Activated CD4-positive, alpha-beta T cell treated with anti-CD3 and anti-CD28 coated beads for 4 hours (primary cell): Measurements from ENCODE around the gene CCKAR.
"Not testable (repeated sequence)": the region's sequence is repeated elsewhere in the genome, so short reads cannot be mapped to it uniquely, and the experiment has no call there.

Experiments
- DNase-seq, 2 donors: peaks; one replicate each; pipeline ENCODE4 v3.0.0-alpha.2; 2020

Gene CCKAR

GRCh38 chr4:26490111-26490959 lies at the start of gene CCKAR:
CCKAR (minus strand) TSS chr4:26490484; CDS start chr4:26490267, 217 bp downstream.
- no peak for DNase-seq

- no peak for DNase-seq
Measured at GRCh38 chr4:26533685-26534084, 43.4 kb upstream of the CCKAR start.

DNA sequence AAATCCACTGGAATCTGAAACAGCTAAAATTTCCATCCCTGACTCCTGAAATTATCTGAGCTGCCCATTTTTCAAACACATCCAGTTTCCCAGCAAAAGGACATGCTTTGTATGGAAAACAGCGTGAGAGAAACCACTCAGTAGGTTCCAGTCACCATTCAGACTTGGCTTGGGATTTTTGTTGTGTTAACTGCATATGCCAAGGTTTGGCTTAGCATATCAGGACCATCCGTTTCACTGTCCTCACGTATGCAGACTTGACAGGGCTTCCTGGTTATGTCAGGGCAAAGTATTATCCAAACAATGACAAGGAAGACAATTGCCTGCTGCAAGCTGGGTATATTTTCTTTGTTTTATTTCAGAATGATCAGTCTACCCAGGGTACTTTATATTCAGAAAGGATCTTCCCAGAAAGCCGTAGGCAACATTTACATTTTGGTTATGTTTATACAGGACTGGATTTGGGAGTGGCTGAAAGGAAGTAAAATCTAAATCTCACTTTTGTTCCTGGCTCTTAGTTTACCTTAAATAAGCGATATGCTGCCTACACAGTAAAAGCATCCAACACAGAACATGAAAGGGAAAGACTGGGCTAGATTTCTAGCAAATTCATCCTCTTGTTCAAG lies 41.3 kb upstream of the CCKAR start:
- no peak for DNase-seq

- no peak for DNase-seq
Measured at GRCh38 chr4:26530099-26530498, 39.8 kb upstream of the CCKAR start.

DNA sequence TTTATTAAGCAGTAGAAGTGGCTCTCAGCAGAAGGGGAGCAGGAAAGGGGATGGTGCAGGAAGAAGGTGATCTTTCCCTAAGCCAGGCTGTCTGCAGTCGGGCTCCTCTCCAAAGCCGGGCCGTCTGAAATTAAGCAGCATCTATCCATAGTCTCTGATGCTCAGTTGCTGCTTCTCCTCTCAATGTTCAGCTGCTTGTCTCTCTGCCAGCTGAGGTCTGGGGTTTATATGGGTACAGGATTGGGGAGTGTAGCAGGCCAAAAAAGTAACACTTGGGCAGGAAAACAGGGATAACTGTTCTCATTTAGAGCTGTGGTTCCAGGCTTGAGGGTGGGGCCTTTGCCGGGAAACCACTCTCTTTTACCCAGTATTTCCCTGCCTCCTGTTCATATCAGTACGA lies 39.2 kb upstream of the CCKAR start:
- no peak for DNase-seq

DNA sequence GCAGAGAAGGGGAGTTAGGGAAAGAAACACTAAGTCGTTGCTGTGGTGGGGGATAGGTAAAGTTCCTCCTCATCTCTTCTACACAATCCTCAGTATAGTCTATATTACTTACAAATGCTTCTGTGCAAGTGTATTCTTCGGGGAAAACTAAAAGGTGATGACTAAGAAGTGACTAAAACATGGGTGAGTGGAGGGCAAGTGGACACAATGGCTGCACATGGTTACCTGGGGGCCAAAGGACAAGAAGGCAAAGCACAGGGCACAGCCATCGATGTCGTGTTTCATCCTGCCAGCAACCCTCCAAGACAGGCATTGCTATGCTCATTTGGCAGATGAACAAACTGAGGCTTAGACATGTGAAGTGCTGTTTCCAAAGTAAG lies 35.5 kb upstream of the CCKAR start:
- DNase-seq, result no peak

DNA sequence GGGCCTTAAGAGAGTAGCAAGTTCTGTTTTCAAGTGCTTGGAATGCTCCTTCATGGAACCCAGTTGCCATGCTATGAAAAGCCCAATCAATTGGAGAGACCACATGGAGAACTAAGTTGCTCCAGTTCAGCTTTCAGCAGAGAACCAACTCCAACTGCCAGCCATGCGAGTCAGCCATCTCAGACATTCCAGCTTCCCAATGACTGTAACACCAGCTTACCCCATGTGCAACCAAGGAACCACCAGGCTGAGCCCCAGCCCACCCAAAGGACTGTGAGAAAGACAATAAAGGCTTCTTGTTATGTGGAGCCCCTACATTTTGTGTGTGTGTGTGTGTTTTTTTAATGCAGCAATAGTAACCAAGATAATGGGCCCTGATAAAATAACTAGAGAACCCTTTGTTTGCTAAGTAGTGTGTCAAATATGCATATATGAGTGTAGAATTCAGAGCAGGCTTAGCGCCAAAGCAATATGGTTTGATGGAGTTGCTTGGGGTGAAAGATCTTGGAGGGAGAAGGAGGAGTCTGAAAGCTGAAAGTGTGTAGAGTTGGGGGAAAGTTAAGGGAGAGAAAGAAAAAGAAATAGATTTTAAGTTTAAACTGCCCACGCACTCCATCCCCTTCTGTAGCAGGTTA lies 35.0 kb upstream of the CCKAR start:
- no peak for DNase-seq

DNA sequence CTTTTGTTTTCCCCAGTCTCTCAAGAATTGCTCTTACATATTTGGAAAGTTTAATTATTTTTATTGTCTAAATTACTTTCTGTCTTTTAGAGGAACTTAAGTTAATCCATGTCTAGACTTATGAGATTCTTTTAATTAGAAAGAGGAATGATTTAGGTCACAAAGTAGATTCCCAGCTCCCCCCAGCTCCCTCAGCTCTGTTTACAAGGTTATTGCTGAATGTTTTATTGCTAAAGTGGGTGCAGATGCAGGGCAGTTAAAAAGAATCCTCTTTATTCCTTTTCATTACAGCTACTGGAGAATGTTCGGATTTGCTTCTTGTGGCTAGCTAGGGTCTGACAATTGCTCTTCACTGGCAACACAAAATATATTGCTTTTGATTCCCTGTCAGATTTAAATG lies 33.7 kb upstream of the CCKAR start:
- no peak for DNase-seq

GRCh38 chr4:26522478-26522877 lies 32.2 kb upstream of the CCKAR start:
- no peak for DNase-seq

GRCh38 chr4:26520728-26521450 lies 30.6 kb upstream of the CCKAR start:
- no peak for DNase-seq

DNA sequence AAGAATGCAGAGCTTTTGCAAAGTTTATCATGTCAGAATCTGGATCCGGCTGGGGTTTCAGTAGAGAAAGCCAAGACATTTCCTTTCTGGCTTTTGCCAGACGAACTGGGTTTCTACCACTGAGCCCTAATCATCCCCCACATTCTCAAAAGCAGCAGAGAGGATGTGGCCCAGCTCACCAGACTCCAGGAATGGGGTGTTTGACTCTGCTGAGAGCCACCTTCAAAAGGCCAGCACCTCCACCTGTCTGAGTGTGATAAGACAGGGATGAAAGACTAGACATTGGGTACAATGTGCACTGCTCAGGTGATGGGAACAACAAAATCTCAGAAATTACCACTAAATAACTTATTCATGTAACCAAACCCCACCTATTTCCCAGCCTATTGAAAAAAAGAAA lies 25.7 kb upstream of the CCKAR start:
- no peak for DNase-seq

DNA sequence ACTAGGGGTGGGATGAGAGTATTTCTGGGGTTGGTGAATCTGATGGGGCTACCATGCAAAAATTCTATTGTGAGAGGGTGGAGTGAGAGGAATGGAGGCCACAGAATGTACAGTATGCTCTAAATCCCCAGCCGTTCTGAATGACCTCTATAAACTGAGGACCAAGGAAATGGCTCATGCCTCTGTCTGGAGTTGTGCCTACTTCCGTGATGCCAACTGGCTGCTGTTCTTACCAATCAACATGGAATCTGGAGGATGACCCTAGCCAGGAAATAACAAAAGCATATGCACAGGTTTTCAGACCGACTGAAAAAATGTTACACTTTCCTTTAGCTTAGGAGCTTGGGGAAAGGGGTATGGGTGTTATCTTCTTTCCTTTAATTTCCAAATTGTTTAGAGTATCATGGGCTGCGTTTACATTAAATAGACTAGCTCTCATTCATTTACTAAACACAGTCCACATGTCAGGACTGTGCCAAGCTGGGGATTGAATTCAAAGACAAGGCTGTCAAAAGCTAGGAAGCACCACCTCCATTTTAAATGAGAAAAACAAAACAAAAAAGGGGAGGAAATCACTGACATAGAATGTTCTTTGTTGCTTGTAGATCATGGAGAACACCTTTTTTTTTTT lies 20.2 kb upstream of the CCKAR start:
- no peak for DNase-seq

DNA sequence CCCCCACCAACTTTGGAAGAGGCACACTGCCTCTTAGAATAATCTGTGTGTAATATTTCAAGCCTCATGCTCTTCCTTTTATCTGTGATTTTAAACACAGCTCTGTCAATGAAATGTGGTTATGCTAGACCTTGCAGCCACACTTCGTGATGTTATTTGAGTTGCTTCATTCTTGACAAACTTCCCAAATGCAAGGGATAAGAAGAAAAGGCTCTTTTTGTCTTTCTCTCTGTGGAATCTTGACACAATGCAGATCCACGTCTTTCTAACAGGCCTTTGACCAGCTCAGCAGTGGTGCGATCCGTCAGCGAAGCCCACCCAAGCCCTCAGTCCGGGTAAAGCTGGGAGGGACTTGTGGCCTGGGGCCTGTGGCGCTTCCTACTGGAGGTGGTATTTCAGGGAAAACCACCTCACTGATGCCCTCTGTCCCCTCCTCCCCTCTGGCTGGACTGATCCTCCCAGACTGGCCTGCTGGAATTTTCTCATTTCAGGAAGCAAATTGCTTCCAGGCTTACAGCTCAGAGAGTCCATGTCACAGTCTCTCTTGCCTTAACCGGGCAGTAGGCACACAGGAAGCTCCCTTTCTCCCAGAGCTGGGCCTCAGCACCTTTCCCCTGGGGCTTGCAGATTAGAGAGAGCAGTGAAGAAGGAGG lies 19.5 kb upstream of the CCKAR start:
- DNase-seq, result no peak

DNA sequence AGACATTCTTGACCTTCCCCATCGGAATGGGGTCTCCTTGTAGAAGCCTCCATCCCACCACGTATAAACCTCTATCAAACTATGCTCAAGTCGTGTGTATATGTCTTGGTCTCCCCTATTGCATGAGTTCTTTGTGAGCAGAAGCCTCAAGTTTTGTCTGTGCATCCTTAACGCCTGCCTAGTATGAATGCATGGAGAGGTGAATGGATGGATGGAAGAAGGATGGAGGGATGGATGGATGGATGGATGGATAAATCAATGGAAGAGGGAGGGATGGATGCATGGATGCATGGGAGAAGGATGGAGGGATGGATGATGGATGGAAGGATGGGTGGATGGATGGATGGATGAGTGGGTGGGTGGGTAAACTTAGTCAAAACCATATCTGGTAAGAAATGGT lies 17.0 kb upstream of the CCKAR start:
- no peak for DNase-seq

GRCh38 chr4:26503844-26504243 lies 13.6 kb upstream of the CCKAR start:
- no peak for DNase-seq

- DNase-seq, result no peak
Measured at GRCh38 chr4:26503427-26503826, 13.1 kb upstream of the CCKAR start.

GRCh38 chr4:26500565-26500999 lies 10.3 kb upstream of the CCKAR start:
- not testable (repeated sequence) for DNase-seq

GRCh38 chr4:26496207-26496783 lies 6.0 kb upstream of the CCKAR start:
- no peak for DNase-seq

DNA sequence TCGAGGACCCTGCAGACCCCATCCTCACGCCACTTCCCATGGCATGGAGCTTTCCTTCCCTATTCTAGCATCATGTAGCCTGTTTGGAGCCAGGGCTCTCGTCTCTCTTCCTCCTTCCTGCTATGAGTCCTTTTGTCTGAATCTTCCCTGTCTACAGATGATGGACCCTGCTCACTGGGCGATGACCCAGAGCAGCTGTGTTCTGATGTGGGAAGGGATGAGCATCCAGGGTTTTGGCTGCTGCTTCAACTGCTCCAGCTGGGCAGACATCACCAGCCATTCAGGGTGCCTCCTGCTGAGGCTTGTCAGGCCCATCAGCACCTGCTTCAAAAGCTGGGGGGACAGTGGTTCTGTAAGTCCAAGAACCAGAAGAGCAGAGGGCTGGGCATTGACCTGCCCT lies 3.2 kb upstream of the CCKAR start:
- no peak for DNase-seq

DNA sequence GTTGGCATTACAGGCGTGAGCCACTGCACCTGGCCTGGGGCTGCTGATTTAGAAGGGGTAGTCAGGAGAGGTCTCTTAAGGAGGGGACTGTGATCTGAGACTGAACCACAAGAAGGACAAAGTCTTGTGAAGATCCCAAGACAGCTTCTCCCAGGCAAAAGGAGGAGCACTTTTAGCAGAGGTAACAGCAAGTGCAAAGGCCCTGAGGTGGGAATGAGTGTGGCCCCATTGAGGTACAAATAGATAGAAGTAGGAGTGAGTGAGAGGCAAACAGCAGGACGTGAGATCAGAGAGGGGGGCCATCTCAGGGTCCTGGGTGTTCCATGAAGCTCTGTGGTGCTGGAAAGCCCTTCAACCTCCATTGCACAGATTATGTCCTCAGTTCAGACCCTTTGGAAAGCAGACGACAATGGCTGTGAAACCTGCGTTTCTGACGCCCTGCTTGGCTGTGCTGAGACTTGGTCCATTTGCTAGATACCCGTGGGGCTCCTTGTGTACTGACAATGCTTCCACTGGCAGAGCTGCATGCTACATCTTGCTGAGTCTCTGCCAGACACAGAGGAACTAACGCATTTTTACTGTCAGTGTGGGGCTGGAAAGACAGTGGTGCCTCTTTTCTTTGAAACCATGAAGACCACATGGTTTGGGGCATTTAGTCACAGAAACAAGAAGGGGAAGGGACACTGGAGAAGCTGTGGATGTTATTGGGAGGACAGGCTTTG lies 1.3 kb upstream of the CCKAR start:
- no peak for DNase-seq

- no peak for DNase-seq
Measured at GRCh38 chr4:26490960-26491284, 638 bp upstream of the CCKAR start.
